ENCODE data around the gene PIK3R1. TPM values are rescaled to one million over a fixed set of nuclear protein-coding genes. Genes with fewer than 3 reads are reported as not detected.

Gene PIK3R1
- total RNA-seq, 4 donors from 2014 or later: 44.9 to 222 (median 81.6) TPM

DNA sequence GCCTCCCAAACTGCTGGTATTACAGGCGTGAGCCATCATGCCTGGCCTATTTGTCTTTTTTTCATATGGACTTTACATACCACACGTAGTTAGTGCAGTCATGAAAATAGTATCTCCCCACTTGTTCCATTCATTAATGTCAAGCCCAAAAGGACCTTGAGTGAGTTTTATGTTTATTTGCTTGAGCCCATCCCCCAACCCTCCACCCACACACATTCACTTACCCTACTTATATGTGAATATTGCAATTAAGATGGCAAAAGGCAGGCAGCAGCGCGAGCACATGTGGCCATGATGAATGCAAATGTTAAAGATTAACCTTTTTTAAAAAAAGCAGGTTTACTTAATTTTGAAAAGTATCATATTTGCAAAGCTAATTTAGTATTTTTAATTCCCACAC, 24.9 kb upstream of the PIK3R1 start:
- Histone ChIP-seq H3K4me1 (peaks cover 0 to 9% (median 0%) of the 10 kb centered on the region in 4 donors), H3K4me3 (no peak overlapping the region), H3K27me3 (no peaks in the 10 kb centered on the region), H3K36me3 (no peaks in the 10 kb centered on the region), H3K9me3 (no peaks in the 10 kb centered on the region), H3K27ac (no peak overlapping the region)
- in situ Hi-C loops (cut with MboI; ENCODE audit: low pct_ligation_motif_present in 1 of 4, low pct_unique_long_range_greater_than_20kb in 1 of 4, low sequenced_read_pairs in 3 of 4) (no loop called here), intact Hi-C loops (cut with DNase I; ENCODE audit: low total_unique reads) (no loop called here)
- WGBS, 2 donors (ENCODE audit: low coverage in 1 of 2): 96 to 100% methylated on average over 2 to 4 of the region's 4 CpGs
- no peak for DNase-seq
- TF ChIP-seq POLR2AphosphoS5 (IDR thresholded peaks at IDR 0.05) (no peak), POLR2A (IDR thresholded peaks at IDR 0.05) (no peak), EP300 (IDR thresholded peaks at IDR 0.05; ENCODE audit: low read depth) (no peak)
- TF ChIP-seq, protein P1, sequence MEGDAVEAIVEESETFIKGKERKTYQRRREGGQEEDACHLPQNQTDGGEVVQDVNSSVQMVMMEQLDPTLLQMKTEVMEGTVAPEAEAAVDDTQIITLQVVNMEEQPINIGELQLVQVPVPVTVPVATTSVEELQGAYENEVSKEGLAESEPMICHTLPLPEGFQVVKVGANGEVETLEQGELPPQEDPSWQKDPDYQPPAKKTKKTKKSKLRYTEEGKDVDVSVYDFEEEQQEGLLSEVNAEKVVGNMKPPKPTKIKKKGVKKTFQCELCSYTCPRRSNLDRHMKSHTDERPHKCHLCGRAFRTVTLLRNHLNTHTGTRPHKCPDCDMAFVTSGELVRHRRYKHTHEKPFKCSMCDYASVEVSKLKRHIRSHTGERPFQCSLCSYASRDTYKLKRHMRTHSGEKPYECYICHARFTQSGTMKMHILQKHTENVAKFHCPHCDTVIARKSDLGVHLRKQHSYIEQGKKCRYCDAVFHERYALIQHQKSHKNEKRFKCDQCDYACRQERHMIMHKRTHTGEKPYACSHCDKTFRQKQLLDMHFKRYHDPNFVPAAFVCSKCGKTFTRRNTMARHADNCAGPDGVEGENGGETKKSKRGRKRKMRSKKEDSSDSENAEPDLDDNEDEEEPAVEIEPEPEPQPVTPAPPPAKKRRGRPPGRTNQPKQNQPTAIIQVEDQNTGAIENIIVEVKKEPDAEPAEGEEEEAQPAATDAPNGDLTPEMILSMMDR (IDR thresholded peaks at IDR 0.05): no peak

DNA sequence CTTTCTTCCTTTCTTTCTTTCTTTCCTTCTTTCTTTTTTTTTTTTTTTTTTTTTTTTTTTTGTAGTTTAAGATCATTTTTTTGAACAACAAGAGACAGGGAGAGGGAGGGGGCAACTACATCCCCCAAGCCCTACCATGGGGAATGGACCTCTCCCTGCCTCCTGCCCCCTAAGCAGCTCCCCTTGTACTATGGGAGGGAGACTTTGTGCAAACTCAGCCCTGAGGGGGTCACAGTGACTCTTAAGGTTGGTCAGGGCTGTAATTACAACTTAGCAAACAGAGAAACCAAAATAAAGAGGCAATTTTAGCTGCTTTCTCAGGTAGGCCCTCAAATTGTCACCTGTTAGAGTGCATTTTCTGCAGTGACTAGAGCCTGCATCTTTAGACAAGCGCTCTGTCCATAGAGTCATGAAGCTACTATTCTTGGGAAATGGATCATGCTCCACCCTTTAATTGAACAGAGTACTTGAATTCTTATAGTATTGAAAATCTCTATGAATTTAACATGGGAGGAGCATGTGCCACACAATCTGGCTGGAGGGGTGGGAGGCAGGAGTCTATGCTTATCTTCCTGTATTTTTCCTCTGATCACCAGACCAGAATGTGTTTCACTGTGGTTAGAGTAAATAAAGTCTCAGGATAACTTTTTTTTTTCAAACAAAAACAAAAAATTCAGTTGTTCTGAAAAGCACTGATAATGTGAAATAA, 24.3 kb upstream of the PIK3R1 start:
- Histone ChIP-seq H3K4me3 (no peak overlapping the region), H3K4me1 (peaks cover 0 to 9% (median 0%) of the 10 kb centered on the region in 4 donors), H3K27me3 (no peaks in the 10 kb centered on the region), H3K36me3 (no peaks in the 10 kb centered on the region), H3K27ac (no peak overlapping the region), H3K9me3 (no peaks in the 10 kb centered on the region)
- 97 to 100% methylated on average over 1 of the region's 1 CpG for WGBS, 2 donors (ENCODE audit: low coverage in 1 of 2)
- TF ChIP-seq EP300 (IDR thresholded peaks at IDR 0.05; ENCODE audit: low read depth) (no peak), POLR2A (IDR thresholded peaks at IDR 0.05) (no peak), POLR2AphosphoS5 (IDR thresholded peaks at IDR 0.05) (no peak)
- TF ChIP-seq, protein P1 (IDR thresholded peaks at IDR 0.05): no peak
- in situ Hi-C loops (cut with MboI; ENCODE audit: low pct_ligation_motif_present in 1 of 4, low pct_unique_long_range_greater_than_20kb in 1 of 4, low sequenced_read_pairs in 3 of 4) (no loop called here), intact Hi-C loops (cut with DNase I; ENCODE audit: low total_unique reads) (no loop called here)
- DNase-seq: no peak

DNA sequence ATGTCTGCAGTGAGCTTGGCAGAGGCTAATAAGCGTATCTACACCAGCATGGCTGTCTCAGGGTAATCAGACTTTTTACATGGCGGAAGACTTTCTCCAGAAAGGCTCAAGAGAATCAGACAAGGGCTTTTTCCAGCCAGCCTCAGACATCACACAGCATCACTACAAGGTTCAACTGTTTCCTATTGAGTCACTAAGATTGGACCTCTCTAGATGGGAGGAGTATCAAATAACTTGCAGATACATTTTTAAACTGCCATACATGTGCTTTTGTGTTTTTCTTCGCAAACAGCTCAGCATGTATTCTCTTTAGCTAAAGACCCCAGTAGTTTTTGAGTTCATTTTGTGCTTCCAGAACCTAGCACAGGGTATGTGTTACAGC, 22.9 kb upstream of the PIK3R1 start:
- Histone ChIP-seq H3K27ac (no peak overlapping the region), H3K9me3 (no peaks in the 10 kb centered on the region), H3K4me1 (peaks cover 0 to 8% (median 0%) of the 10 kb centered on the region in 4 donors), H3K36me3 (no peaks in the 10 kb centered on the region), H3K4me3 (no peak overlapping the region), H3K27me3 (no peaks in the 10 kb centered on the region)
- WGBS, 2 donors (ENCODE audit: low coverage in 1 of 2): 88 to 100% methylated on average over 1 to 3 of the region's 3 CpGs
- intact Hi-C loops (cut with DNase I; ENCODE audit: low total_unique reads) (no loop called here), in situ Hi-C loops (cut with MboI; ENCODE audit: low pct_ligation_motif_present in 1 of 4, low pct_unique_long_range_greater_than_20kb in 1 of 4, low sequenced_read_pairs in 3 of 4) (no loop called here)
- DNase-seq: no peak
- TF ChIP-seq, protein P1 (IDR thresholded peaks at IDR 0.05): no peak
- TF ChIP-seq POLR2AphosphoS5 (IDR thresholded peaks at IDR 0.05) (no peak), EP300 (IDR thresholded peaks at IDR 0.05; ENCODE audit: low read depth) (no peak), POLR2A (IDR thresholded peaks at IDR 0.05) (no peak)

DNA sequence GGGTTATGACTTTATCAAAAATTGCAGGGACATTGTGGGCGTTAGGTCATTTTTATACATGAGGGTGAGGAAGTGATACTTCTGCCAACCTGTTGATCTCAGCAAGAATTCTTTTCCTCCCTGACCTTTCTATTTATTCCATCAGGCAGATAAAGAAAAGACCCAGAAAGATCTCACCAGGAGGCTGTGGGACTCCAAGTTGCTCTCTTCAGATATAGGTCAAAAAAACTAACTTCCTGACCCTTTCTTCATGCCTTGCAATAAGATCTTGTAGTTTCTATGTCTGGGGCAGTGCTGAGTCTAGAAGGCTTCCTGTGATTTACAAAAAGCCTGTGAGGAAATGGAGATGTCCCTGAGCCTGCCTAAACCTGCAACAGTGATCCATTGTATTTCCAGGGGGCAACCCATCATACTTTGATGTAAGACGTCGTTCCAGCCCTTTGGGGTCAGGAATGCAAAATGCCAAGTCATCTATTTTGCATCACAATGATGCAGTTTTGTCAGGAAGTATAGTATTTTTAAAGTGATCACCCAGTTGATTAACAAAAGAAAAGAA, 22.0 kb upstream of the PIK3R1 start:
- intact Hi-C loops (cut with DNase I; ENCODE audit: low total_unique reads) (no loop called here), in situ Hi-C loops (cut with MboI; ENCODE audit: low pct_ligation_motif_present in 1 of 4, low pct_unique_long_range_greater_than_20kb in 1 of 4, low sequenced_read_pairs in 3 of 4) (no loop called here)
- no peak for DNase-seq
- Histone ChIP-seq H3K9me3 (no peaks in the 10 kb centered on the region), H3K27ac (no peak overlapping the region), H3K36me3 (no peaks in the 10 kb centered on the region), H3K27me3 (no peaks in the 10 kb centered on the region), H3K4me1 (no peaks in the 10 kb centered on the region), H3K4me3 (no peak overlapping the region)
- TF ChIP-seq, protein P1 (IDR thresholded peaks at IDR 0.05): no peak
- TF ChIP-seq POLR2A (IDR thresholded peaks at IDR 0.05): no peak
- TF ChIP-seq EP300 (IDR thresholded peaks at IDR 0.05; ENCODE audit: low read depth): no peak
- TF ChIP-seq POLR2AphosphoS5 (IDR thresholded peaks at IDR 0.05): no peak
- WGBS, 2 donors (ENCODE audit: low coverage in 1 of 2): 53 to 57% methylated on average over 3 of the region's 3 CpGs
